ENCODE results near the gene CCDC150.

Gene CCDC150

DNA sequence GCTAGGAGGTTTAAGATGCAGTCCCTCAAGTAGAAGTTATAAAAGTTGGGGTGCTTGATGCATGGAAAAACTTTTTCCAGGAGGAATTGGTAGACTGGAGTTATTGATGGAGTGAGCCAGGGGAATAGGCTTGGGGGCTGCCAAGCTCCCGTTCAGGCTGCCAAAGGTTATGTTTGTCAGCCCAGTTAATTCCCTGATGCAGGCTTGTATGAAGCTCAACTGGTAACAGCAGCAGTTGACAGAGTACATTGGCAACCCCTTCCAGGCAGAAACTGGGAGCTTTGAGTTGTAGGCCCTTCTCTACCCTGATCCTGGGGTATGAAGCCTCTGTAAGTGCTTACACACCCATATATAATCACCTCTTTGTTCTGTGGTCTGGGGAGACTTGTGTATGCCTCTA is 16.2 kb downstream of the CCDC150 start:
- no peak overlapping the region for H3K4me3 ChIP-seq (ENCODE audit: low read depth, low read length)
- DNase-seq (ENCODE audit: low read depth), result no peak
- TF ChIP-seq, protein P1, sequence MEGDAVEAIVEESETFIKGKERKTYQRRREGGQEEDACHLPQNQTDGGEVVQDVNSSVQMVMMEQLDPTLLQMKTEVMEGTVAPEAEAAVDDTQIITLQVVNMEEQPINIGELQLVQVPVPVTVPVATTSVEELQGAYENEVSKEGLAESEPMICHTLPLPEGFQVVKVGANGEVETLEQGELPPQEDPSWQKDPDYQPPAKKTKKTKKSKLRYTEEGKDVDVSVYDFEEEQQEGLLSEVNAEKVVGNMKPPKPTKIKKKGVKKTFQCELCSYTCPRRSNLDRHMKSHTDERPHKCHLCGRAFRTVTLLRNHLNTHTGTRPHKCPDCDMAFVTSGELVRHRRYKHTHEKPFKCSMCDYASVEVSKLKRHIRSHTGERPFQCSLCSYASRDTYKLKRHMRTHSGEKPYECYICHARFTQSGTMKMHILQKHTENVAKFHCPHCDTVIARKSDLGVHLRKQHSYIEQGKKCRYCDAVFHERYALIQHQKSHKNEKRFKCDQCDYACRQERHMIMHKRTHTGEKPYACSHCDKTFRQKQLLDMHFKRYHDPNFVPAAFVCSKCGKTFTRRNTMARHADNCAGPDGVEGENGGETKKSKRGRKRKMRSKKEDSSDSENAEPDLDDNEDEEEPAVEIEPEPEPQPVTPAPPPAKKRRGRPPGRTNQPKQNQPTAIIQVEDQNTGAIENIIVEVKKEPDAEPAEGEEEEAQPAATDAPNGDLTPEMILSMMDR (conservative IDR thresholded peaks at IDR 0.05; ENCODE audit: low read depth, low read length), result no peak

DNA sequence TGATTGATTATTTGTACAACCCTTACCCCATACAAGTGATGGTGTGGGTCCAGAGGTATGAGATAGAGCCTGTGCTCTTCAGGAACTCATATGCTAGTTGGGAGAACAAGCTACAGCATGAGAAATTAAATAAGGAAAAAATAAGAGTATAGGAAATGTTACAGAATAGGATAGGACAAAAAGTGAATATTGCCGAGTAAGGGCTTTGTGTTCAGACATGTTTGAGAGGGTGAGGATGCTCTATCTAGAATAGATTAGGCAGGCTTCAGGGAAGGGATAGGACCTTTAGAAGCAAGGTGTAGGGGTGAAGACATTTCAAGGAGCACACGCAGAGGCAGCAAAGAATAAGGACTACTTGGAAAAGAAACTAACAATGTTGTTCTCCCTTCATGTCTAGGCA is 17.8 kb downstream of the CCDC150 start:
- H3K4me3 ChIP-seq (ENCODE audit: low read depth, low read length), result no peak overlapping the region
- no peak for DNase-seq (ENCODE audit: low read depth)
- TF ChIP-seq, protein P1 (conservative IDR thresholded peaks at IDR 0.05; ENCODE audit: low read depth, low read length), result no peak

DNA sequence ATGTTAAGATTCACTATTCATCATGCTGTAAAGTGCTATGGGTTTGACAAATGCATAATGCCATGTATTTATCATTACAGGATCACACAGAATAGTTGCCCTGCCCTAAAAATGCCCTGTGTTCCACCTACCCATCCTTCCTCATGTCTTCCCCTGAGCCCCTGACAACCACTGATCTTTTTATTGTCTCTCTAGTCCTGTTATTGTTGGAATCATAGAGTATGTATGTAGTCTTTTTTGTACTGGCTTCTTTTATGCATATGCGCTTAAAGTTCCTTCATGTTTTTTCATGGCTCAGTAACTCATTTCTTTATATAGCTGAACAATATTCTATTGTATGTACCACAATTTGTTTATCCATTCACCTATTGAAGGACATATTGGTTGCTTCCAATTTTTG is 20.3 kb downstream of the CCDC150 start:
- DNase-seq (ENCODE audit: low read depth), result no peak
- TF ChIP-seq, protein P1 (conservative IDR thresholded peaks at IDR 0.05; ENCODE audit: low read depth, low read length), result no peak
- no peak overlapping the region for H3K4me3 ChIP-seq (ENCODE audit: low read depth, low read length)

DNA sequence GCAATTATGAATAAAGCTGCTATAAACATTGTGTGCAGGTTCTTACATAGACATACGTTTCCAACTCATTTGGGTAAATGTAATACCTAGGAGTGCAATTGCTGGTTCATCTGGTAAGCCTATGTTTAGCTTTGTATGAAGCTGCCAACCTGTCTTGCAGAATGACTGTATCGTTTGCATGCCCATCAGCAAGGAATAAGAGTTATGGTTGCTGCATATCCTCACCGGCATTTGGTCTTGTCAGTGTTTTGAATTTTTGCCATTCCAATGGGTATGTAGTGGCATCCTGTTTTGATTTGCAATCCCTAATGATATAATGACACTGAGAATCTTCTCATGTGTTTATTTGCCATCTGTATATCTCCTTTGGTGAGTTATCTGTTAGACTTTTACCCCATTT is 20.7 kb downstream of the CCDC150 start:
- no peak overlapping the region for H3K4me3 ChIP-seq (ENCODE audit: low read depth, low read length)
- DNase-seq (ENCODE audit: low read depth), result peak; percentile 61
- TF ChIP-seq, protein P1 (conservative IDR thresholded peaks at IDR 0.05; ENCODE audit: low read depth, low read length), result no peak

DNA sequence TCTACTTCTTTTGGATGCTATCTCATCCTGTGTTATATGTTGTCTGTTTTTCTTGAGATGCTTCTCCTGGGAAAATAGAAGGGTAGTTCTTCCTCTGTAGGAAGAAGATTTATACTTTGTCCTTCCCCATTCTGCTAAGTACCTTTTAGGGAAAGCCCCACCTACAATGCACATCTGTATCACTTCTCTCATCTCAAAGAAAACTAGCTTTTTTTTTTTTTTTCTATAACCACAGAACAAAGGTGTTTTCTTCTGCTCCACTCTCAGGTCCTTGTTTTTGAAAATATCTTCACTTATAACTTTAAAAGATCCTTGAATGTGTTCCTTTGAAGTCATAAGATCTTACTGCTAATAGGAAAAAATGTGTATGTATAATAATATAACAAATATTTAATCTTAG is 30.8 kb downstream of the CCDC150 start:
- no peak for DNase-seq (ENCODE audit: low read depth)
- H3K4me3 ChIP-seq (ENCODE audit: low read depth, low read length), result no peak overlapping the region
- TF ChIP-seq, protein P1 (conservative IDR thresholded peaks at IDR 0.05; ENCODE audit: low read depth, low read length), result no peak

DNA sequence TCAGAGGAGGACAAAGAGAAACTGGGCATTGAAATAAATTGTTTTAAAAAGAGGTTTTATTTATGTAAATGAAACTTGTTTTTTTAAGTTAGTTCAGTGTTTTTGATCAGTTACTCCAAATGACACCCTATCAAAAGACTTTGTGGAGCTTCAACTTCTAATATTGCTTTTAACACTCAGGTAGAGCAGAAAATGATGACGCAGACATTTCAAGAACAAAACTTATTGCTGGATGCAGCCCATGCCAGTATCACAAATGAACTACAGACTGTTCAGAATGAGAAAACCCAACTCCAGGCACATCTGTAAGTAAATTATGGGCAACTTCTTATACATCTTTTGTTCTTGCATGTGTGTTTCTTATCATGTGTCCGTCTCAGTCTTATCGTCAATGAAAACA is 36.4 kb downstream of the CCDC150 start:
- no peak overlapping the region for H3K4me3 ChIP-seq (ENCODE audit: low read depth, low read length)
- no peak for DNase-seq (ENCODE audit: low read depth)
- TF ChIP-seq, protein P1 (conservative IDR thresholded peaks at IDR 0.05; ENCODE audit: low read depth, low read length), result no peak

DNA sequence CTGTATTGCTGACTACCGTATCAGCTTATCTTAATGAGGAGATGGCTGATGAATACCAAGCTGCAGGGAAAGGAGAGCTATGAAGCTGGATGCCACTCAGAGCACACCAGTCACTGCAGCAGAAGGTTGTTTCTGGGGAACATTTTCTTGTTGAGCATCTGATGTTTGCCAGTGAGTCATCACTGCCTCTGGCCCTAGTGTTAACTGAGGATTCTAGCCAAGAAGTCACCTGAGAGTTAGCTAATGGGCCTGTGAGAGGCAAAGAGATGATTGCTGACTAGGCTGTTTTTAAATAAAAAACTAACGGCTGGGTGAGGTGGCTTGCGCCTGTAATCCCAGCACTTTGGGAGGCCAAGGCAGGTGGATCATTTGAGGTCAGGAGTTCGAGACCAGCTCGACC is 37.9 kb downstream of the CCDC150 start:
- no peak overlapping the region for H3K4me3 ChIP-seq (ENCODE audit: low read depth, low read length)
- DNase-seq (ENCODE audit: low read depth), result peak; percentile 90
- TF ChIP-seq, protein P1 (conservative IDR thresholded peaks at IDR 0.05; ENCODE audit: low read depth, low read length), result no peak
